ENCODE results near the gene TMPRSS7. TPM values are rescaled to one million over a fixed set of nuclear protein-coding genes. Genes with fewer than 3 reads are reported as not detected.

The TMPRSS7 gene
- total and polyA plus RNA-seq, 2 of the 8 experiments (the other 6 are each of a cell fraction or from before 2014, with no cell fraction given): not detected

DNA sequence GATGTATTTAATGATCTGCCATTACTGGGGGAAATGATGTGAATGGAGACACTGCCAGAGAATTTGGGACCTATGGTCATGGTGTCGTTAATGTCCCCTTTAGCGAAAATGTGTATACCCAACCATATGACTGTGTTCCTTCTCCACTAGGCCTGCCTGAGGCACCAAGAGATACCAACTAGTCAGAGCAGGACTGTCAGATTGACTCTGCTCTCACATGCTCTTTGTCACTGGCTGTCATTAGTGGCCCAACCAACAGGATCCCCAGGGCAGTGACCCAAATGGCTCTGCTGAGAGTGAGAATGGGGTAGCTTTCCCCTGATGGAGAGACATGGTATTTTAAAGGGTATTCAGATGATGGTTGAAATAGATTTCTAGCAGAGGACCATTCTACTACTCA is 33.0 kb upstream of the TMPRSS7 start:
- H3K9ac ChIP-seq (replicated peaks in 1 of 4; ENCODE audit: extremely low read depth in 1 of 4, low read depth in 3 of 4, low read length in 3 of 4): no peak overlapping the region
- TF ChIP-seq POU5F1 (IDR thresholded peaks at IDR 0.05; ENCODE audit: low read depth, low read length) (no peak), MAFK (IDR thresholded peaks at IDR 0.05; ENCODE audit: low read depth, low read length) (no peak), EP300 (IDR thresholded peaks at IDR 0.05; ENCODE audit: borderline replicate concordance in 1 of 2, low read depth in 2 of 2, low read length in 2 of 2) (no peak), POLR2A (IDR thresholded peaks at IDR 0.05; ENCODE audit: control extremely low read depth in 1 of 2, low read depth in 2 of 2, low read length in 2 of 2) (no peak), EGR1 (IDR thresholded peaks at IDR 0.05; ENCODE audit: borderline replicate concordance, low read depth, low read length) (no peak), CEBPB (IDR thresholded peaks at IDR 0.05; ENCODE audit: low read depth, low read length) (no peak), CHD2 (IDR thresholded peaks at IDR 0.05; ENCODE audit: low read length) (no peak), NANOG (IDR thresholded peaks at IDR 0.05; ENCODE audit: insufficient read depth, low read depth, low read length, poor library complexity, severe bottlenecking) (no peak), SP2 (IDR thresholded peaks at IDR 0.05; ENCODE audit: low read length) (no peak), CHD1 (IDR thresholded peaks at IDR 0.05; ENCODE audit: low read depth, low read length) (no peak), KDM5A (IDR thresholded peaks at IDR 0.05; ENCODE audit: low read length) (no peak), CREB1 (IDR thresholded peaks at IDR 0.05) (no peak)
- TF ChIP-seq, protein P1, sequence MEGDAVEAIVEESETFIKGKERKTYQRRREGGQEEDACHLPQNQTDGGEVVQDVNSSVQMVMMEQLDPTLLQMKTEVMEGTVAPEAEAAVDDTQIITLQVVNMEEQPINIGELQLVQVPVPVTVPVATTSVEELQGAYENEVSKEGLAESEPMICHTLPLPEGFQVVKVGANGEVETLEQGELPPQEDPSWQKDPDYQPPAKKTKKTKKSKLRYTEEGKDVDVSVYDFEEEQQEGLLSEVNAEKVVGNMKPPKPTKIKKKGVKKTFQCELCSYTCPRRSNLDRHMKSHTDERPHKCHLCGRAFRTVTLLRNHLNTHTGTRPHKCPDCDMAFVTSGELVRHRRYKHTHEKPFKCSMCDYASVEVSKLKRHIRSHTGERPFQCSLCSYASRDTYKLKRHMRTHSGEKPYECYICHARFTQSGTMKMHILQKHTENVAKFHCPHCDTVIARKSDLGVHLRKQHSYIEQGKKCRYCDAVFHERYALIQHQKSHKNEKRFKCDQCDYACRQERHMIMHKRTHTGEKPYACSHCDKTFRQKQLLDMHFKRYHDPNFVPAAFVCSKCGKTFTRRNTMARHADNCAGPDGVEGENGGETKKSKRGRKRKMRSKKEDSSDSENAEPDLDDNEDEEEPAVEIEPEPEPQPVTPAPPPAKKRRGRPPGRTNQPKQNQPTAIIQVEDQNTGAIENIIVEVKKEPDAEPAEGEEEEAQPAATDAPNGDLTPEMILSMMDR (IDR thresholded peaks at IDR 0.05; ENCODE audit: control extremely low read depth in 1 of 3, insufficient read depth in 1 of 3, low read depth in 1 of 3, low read length in 3 of 3): no peak

More for the DNA sequence above, 33.0 kb upstream of the TMPRSS7 start:
- no peak overlapping the region for H2BK5ac ChIP-seq (ENCODE audit: low read depth, low read length)
- H4K20me1 ChIP-seq (replicated peaks in 1 of 2; ENCODE audit: control insufficient read depth in 1 of 2, insufficient read depth in 2 of 2, low read length in 2 of 2): peaks cover 3% of the 10 kb centered on the region in 2 experiments
- ChIA-PET POLR2A (ENCODE audit: partially characterized antibody) (interaction anchor here (1.0 to 4.1 kb wide), 2 partner anchors 12 to 284 kb away, joined by 3 to 22 read pairs; no protein-coding TSS in a partner anchor), CTCF (ENCODE audit: partially characterized antibody) (interaction anchor here (0.8 to 21.3 kb wide), 7 partner anchors 10 to 333 kb away, joined by 3 to 384 read pairs (median 6); no protein-coding TSS in a partner anchor)
- H3K14ac ChIP-seq (ENCODE audit: insufficient read length): no peak overlapping the region
- H4K91ac ChIP-seq (replicated peaks; ENCODE audit: insufficient read length, low read length): no peak overlapping the region
- peaks cover 3 to 10% (median 6%) of the 10 kb centered on the region in 4 experiments; a peak in 5 of 7 replicates for H3K4me1 ChIP-seq (replicated peaks in 1 of 4; ENCODE audit: control insufficient read depth in 3 of 4, insufficient read depth in 4 of 4, low read length in 3 of 4)
- H2BK20ac ChIP-seq (ENCODE audit: low read length): no peak overlapping the region
- peaks cover 1 to 22% (median 9%) of the 10 kb centered on the region in 4 experiments; a peak in 4 of 7 replicates for H3K27me3 ChIP-seq (replicated peaks in 1 of 4; ENCODE audit: control insufficient read depth in 3 of 4, extremely low read depth in 1 of 4, insufficient read depth in 3 of 4, low read length in 3 of 4)
- DNase-seq (ENCODE audit: low read depth in 1 of 2, low spot score in 2 of 2) (no peak), FAIRE-seq (no peak)
- no peaks in the 10 kb centered on the region for H3K79me2 ChIP-seq (ENCODE audit: control insufficient read depth in 1 of 2, insufficient read depth in 2 of 2, low read length in 2 of 2)
- H3K4me2 ChIP-seq (ENCODE audit: insufficient read depth in 1 of 2, low read depth in 2 of 2, low read length in 2 of 2): no peak overlapping the region; a peak in 1 of 4 replicates
- no peak overlapping the region for H2BK15ac ChIP-seq (ENCODE audit: low read length)
- H2AFZ ChIP-seq (ENCODE audit: low read length): no peak overlapping the region
- no peak overlapping the region for H2BK12ac ChIP-seq (ENCODE audit: low read depth, low read length)
- 87% methylated on average over 2 of the region's 2 CpGs; no CpG with 5 or more reads in 1 of the 2 experiments for WGBS, 2 experiments (ENCODE audit: extremely low coverage in 1 of 2, insufficient coverage in 1 of 2, insufficient read length in 1 of 2, insufficient replicate concordance in 2 of 2, low coverage in 1 of 2, low lambda C conversion rate in 2 of 2, missing lambda C conversion rate in 1 of 2)
- H3K18ac ChIP-seq (ENCODE audit: extremely low read depth, low read length): no peak overlapping the region
- peaks cover 12% of the 10 kb centered on the region for H3K23me2 ChIP-seq (ENCODE audit: low read depth, low read length)
- no peak overlapping the region for H3K23ac ChIP-seq (ENCODE audit: insufficient read length)
- no peak overlapping the region for H2BK120ac ChIP-seq (replicated peaks; ENCODE audit: low read depth, low read length)
- H3K9me3 ChIP-seq (ENCODE audit: insufficient read depth in 2 of 2, low read depth in 1 of 2, low read length in 1 of 2): no peaks in the 10 kb centered on the region
- no peak overlapping the region for H3K4me3 ChIP-seq (ENCODE audit: extremely low read depth in 1 of 4, insufficient read depth in 2 of 4, low read depth in 3 of 4, low read length in 4 of 4)
- H4K8ac ChIP-seq (ENCODE audit: extremely low read depth, insufficient read depth, low read length): no peak overlapping the region
- H3K79me1 ChIP-seq (ENCODE audit: low read depth, low read length): no peaks in the 10 kb centered on the region
- H3K4ac ChIP-seq (replicated peaks; ENCODE audit: insufficient read length, low read depth, low read length): no peak overlapping the region
- no peak overlapping the region for H3K56ac ChIP-seq (replicated peaks; ENCODE audit: insufficient read length, low read depth, low read length)
- no peak overlapping the region for H4K5ac ChIP-seq (ENCODE audit: insufficient read length, low read depth, low read length)
- no peak overlapping the region for H2AK5ac ChIP-seq (ENCODE audit: low read depth, low read length)
- peaks cover 0 to 3% (median 1%) of the 10 kb centered on the region in 4 experiments; a peak in 3 of 8 replicates for H3K36me3 ChIP-seq (ENCODE audit: control insufficient read depth in 2 of 4, insufficient read depth in 4 of 4, low read length in 3 of 4)
- no peak overlapping the region for H3K27ac ChIP-seq (ENCODE audit: low read depth, low read length)
